Stomach (tissue), 9 donors: Measurements from ENCODE around the gene IL22RA2. TPM values are rescaled to one million over a fixed set of nuclear protein-coding genes. Genes with fewer than 3 reads are reported as not detected.

Experiments used
- DNase-seq, 2 donors: peaks; one replicate each; pipeline versions ENCODE4 v3.0.0 to v3.0.0-alpha.2; 2013 to 2019
- H3K27ac ChIP-seq, 5 donors: fragments of 200-600 bp in 4 of 5; sonication (generic) in 4 of 5; one replicate each; pipeline ENCODE4 v1.5.1; 2013 to 2019; ENCODE audit warnings: mild to moderate bottlenecking in 1 of 5, moderate library complexity in 1 of 5
- H3K27me3 ChIP-seq, 3 donors: fragments of 200-600 bp; sonication (generic); one replicate each; pipeline ENCODE4 v1.5.1; 2017 to 2019; ENCODE audit warnings: mixed run types in 1 of 3
- H3K36me3 ChIP-seq, 4 donors: fragments of 200-600 bp; sonication (generic); 1 replicate in 3 of 4; 2 replicates in 1 of 4; pipeline ENCODE4 v1.5.1; 2016 to 2019
- H3K4me1 ChIP-seq, 4 donors: fragments of 200-600 bp; sonication (generic); one replicate each; pipeline ENCODE4 v1.5.1; 2016 to 2019
- H3K4me3 ChIP-seq, 4 donors: fragments of 200-600 bp; sonication (generic) in 3 of 4; one replicate each; pipeline ENCODE4 v1.5.1; 2016 to 2019; ENCODE audit warnings: mild to moderate bottlenecking in 1 of 4
- H3K9me3 ChIP-seq, 4 donors: fragments of 200-600 bp; sonication (generic); one replicate each; pipeline ENCODE4 v1.5.1; 2016 to 2019
- CTCF ChIP-seq, 7 experiments: fragments of 450-650 bp in 4 of 7; fragments of 200-600 bp in 3 of 7; sonication (generic) in 3 of 7; IDR thresholded peaks; one replicate each; pipeline ENCODE4 v1.5.1; 2016 to 2019; ENCODE audit warnings: antibody characterized with exemption in 7 of 7, control low read depth in 2 of 7, mild to moderate bottlenecking in 1 of 7
- EP300 ChIP-seq: sonication (generic); formaldehyde crosslinking; IDR thresholded peaks from one replicate; pipeline ENCODE4 v1.6.1; 2017; ENCODE audit warnings: antibody characterized with exemption
- POLR2A ChIP-seq, 4 donors: fragments of 450-650 bp; IDR thresholded peaks; one replicate each; pipeline ENCODE4 v1.6.1; 2016; ENCODE audit warnings: antibody characterized with exemption in 4 of 4, control low read depth in 2 of 4, mild to moderate bottlenecking in 1 of 4, moderate library complexity in 1 of 4
- POLR2AphosphoS5 ChIP-seq, 3 donors: sonication (generic); formaldehyde crosslinking; IDR thresholded peaks; one replicate each; pipeline ENCODE4 v1.6.1; 2016; ENCODE audit warnings: antibody characterized with exemption in 3 of 3
- WGBS, 5 donors: extraction: QIAGEN DNeasy Blood & Tissue Kit in 3 of 5; methylation state at CpG; one replicate each; pipeline versions ENCODE4 v1.1.5 to v1.1.7; 2013 to 2018; 5-methylcytosine and 5-hydroxymethylcytosine counted together
- intact Hi-C: fragments of 100-400 bp; cut with DNase I; formaldehyde crosslinking; loops from one replicate; pipeline ENCODE4 v1.15.1; 2023; ENCODE audit warnings: low total_unique reads
- polyA plus RNA-seq, 3 donors: library from polyadenylated mRNA; stranded (reverse); fragments of 200-250 nt; gene quantifications; one replicate each; pipeline ENCODE4 v1.2.3, GENCODE V29; 2013
- total RNA-seq, 5 donors: library from RNA; depleted of rRNA; stranded (reverse); fragments of >200 nt; gene quantifications; one replicate each; pipeline versions ENCODE4 v1.1.0 to v1.2.3, GENCODE V29; 2014 to 2016
- donor health status: healthy with polysubstance abuse.
- donor health status: Bipolar disorder and iron deficiency.
- donor health status: healthy.

IL22RA2 gene
- total and polyA plus RNA-seq, 8 donors: 0.05 TPM; not detected in 7

- intact Hi-C loops: no loop called here
- peaks cover 4 to 15% (median 10%) of the 10 kb centered on the region in 4 donors for H3K36me3 ChIP-seq
- 74 to 84% (median 82%) methylated on average over 4 of the region's 4 CpGs for WGBS, 5 donors
Observed at GRCh38 chr6:137192821-137193220, 19.4 kb upstream of the IL22RA2 start.

GRCh38 chr6:137191670-137192069 lies 18.2 kb upstream of the IL22RA2 start:
- Histone ChIP-seq H3K36me3 (peaks cover 0 to 4% (median 0%) of the 10 kb centered on the region in 4 donors), H3K27me3 (no peaks in the 10 kb centered on the region), H3K4me3 (no peak overlapping the region), H3K27ac (no peak overlapping the region), H3K4me1 (no peaks in the 10 kb centered on the region), H3K9me3 (peaks cover 0 to 14% (median 2%) of the 10 kb centered on the region in 4 donors)
- 73 to 86% (median 76%) methylated on average over 1 of the region's 1 CpG for WGBS, 5 donors
- intact Hi-C loops: no loop called here
- TF ChIP-seq EP300 (no peak), POLR2A (IDR thresholded peaks at IDR 0.05) (no peak), POLR2AphosphoS5 (IDR thresholded peaks at IDR 0.05) (no peak), CTCF (IDR thresholded peaks at IDR 0.05) (no peak)
- peak in 1 of 2 donors; percentile 13 for DNase-seq

More at GRCh38 chr6:137192821-137193220, 19.4 kb upstream of the IL22RA2 start:
- Histone ChIP-seq H3K27ac (no peak overlapping the region), H3K4me1 (no peaks in the 10 kb centered on the region), H3K27me3 (no peaks in the 10 kb centered on the region), H3K4me3 (no peak overlapping the region), H3K9me3 (peaks cover 0 to 14% (median 2%) of the 10 kb centered on the region in 4 donors)
- no peak for DNase-seq
- TF ChIP-seq POLR2A (IDR thresholded peaks at IDR 0.05) (no peak), EP300 (no peak), POLR2AphosphoS5 (IDR thresholded peaks at IDR 0.05) (no peak), CTCF (IDR thresholded peaks at IDR 0.05) (no peak)

- no peak for DNase-seq
- intact Hi-C loops: no loop called here
Observed at GRCh38 chr6:137191236-137191635, 17.8 kb upstream of the IL22RA2 start.

GRCh38 chr6:137190583-137191094 lies 17.2 kb upstream of the IL22RA2 start:
- 52 to 84% (median 71%) methylated on average over 5 of the region's 5 CpGs for whole genome bisulfite sequencing, 5 donors
- intact Hi-C loops: no loop called here
- no peak for TF ChIP-seq EP300
- TF ChIP-seq CTCF (IDR thresholded peaks at IDR 0.05): no peak
- no peak for TF ChIP-seq POLR2AphosphoS5 (IDR thresholded peaks at IDR 0.05)
- peak in 1 of 2 donors; percentile 37 for DNase-seq
- H3K36me3 ChIP-seq: no peaks in the 10 kb centered on the region
- no peaks in the 10 kb centered on the region for H3K4me1 ChIP-seq
- H3K27me3 ChIP-seq: no peaks in the 10 kb centered on the region
- peaks cover 0 to 20% (median 6%) of the 10 kb centered on the region in 4 donors for H3K9me3 ChIP-seq
- H3K4me3 ChIP-seq: no peak overlapping the region
- H3K27ac ChIP-seq: peak overlapping the region in 1 of 5 donors; percentile 50

More at GRCh38 chr6:137191236-137191635, 17.8 kb upstream of the IL22RA2 start:
- Histone ChIP-seq H3K27me3 (no peaks in the 10 kb centered on the region), H3K27ac (no peak overlapping the region), H3K4me3 (no peak overlapping the region), H3K9me3 (peaks cover 0 to 15% (median 3%) of the 10 kb centered on the region in 4 donors), H3K4me1 (no peaks in the 10 kb centered on the region), H3K36me3 (no peaks in the 10 kb centered on the region)
- 70 to 84% (median 79%) methylated on average over 3 of the region's 3 CpGs for WGBS, 5 donors
- TF ChIP-seq POLR2AphosphoS5 (IDR thresholded peaks at IDR 0.05) (no peak), EP300 (no peak), POLR2A (IDR thresholded peaks at IDR 0.05) (no peak), CTCF (IDR thresholded peaks at IDR 0.05) (no peak)
